GM18526 (cell line): ENCODE measurements around the gene FAT2.

Source experiments
- POLR2A ChIP-seq: IDR thresholded peaks from 3 replicates; pipeline ENCODE4 v1.6.1; 2011; ENCODE audit not compliant: insufficient read length; ENCODE audit errors: extremely low read depth

Gene FAT2

DNA sequence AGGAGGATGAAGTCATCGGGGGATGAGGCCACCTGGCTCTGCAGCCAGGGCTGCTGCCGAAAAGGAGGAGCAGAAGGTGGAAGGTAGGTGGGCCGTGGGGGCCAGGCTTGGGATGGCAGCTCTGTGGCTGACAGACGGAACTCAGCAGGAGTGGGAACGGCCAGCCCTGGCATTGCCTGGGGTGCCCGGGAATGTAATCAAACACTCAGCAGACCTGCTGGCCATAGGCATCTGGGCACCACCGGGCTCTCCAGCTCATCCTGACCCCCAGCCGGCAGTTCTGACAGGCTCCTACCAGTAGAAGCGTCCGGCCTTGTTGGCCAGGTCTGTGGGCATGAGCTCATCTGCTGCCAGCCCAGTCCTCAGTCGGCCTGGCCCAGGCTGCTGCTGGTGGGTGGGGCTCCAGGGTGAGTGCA, 4.3 kb upstream of the FAT2 start:
- TF ChIP-seq POLR2A, result no peak

GRCh38 chr5:151592855-151593408, 1.8 kb upstream of the FAT2 start:
- TF ChIP-seq POLR2A, result no peak

GRCh38 chr5:151589878-151590570, 1.1 kb downstream of the FAT2 start:
- no peak for TF ChIP-seq POLR2A

- no peak for TF ChIP-seq POLR2A
Measured at GRCh38 chr5:151587796-151588555, 3.2 kb downstream of the FAT2 start.

GRCh38 chr5:151585970-151586369, 5.2 kb downstream of the FAT2 start:
- no peak for TF ChIP-seq POLR2A

- no peak for TF ChIP-seq POLR2A
Measured at GRCh38 chr5:151584057-151584937, 6.8 kb downstream of the FAT2 start.

- TF ChIP-seq POLR2A, result no peak
Measured at GRCh38 chr5:151581812-151582583, 9.1 kb downstream of the FAT2 start.

DNA sequence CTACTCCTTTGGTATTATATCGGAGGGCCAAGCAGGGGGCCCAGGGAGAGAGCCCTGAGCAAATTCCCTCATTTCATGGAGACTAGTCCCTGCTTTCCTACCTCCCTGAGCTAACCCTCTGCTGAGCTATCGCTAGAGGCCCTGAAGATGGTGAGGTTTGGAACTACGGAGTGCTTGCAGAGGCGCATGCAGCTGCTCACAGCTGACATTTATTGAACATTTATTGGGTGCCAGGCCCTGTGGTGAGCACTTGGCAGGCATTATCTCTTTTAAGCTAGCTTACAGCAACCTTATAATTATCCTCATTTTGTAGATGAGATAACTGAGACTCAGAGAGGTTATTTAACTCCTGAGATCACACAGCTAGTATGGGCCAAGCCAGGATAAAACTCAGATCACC, 9.8 kb downstream of the FAT2 start:
- TF ChIP-seq POLR2A, result no peak

- no peak for TF ChIP-seq POLR2A
Measured at GRCh38 chr5:151580858-151581257, 10.3 kb downstream of the FAT2 start.

- no peak for TF ChIP-seq POLR2A
Measured at GRCh38 chr5:151580239-151580638, 10.9 kb downstream of the FAT2 start.

- no peak for TF ChIP-seq POLR2A
Measured at GRCh38 chr5:151578326-151579025, 12.7 kb downstream of the FAT2 start.

GRCh38 chr5:151577566-151577965, 13.6 kb downstream of the FAT2 start:
- TF ChIP-seq POLR2A, result no peak

DNA sequence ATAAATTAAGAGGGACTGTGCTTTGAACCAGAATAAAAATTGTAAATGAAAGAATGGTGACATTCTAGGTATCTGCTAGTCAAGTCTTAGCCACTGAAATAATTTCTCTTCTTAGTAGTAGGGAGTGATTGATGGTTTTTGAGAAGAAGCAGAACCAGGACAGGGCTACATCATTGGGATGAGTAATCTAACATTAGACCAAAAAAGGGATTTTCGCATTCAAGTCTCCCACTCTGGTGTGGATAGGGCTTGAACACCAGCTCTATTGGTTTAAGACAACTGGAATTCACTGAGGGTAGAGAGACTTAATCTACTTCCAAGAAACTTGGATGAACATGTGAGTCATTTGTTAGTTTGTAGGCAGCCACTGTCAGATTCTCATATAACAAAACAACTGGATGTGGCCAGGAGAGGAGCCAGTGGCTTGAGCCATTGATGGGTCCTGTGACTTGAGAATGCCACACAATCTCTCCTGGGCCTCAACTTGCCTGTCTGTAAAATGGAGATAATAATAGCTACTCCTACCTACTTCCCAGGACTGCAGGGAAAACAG, 16.6 kb downstream of the FAT2 start:
- no peak for TF ChIP-seq POLR2A

DNA sequence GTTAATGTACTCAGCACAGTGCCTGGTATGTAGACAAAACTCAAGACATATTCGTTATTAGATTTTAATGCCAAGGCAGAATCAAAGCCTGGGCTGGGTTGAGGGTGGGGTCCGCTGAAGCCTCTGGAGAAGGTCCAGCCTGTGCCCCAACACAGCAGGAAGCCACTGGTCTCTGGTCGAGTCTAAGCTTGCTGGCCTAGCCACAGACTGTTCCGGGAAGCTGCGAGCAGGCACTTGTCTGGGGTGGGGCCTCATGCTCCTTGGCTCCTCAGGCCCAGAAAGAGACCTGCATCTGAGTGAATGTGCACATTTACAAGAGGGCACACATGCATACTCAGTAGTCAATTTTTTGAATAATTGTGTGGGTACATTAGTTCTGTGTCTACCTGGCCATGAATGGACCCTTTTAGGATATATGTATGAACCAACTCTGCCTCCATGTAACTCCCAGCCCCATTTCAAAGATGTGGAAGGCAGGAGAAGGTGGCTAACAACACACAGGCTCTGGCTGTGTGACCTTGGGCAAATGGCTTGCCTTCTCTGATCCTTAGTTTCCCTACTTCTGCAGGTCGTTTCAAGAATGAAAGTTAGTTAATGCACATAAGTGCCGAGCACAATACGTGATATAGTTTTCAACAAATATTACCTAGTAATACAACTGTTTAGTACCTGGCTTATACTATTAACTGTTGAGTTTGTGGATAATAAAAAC, 18.3 kb downstream of the FAT2 start:
- TF ChIP-seq POLR2A, result no peak
